Neural progenitor cell (in vitro differentiated cells): ENCODE data around the gene ZNF282. TPM values are rescaled to one million over a fixed set of nuclear protein-coding genes. Genes with fewer than 3 reads are reported as not detected.
"Not testable (repeated sequence)": the region's sequence is repeated elsewhere in the genome, so short reads cannot be mapped to it uniquely, and the experiment has no call there.

Experiments used
- DNase-seq: peaks from one replicate; pipeline ENCODE4 v3.0.0-alpha.2; 2016; ENCODE audit warnings: low spot score
- H2AFZ ChIP-seq: fragments of 200-600 bp; sonication (generic); replicated peaks from 2 replicates; pipeline ENCODE4 v1.6.1; 2016; ENCODE audit warnings: antibody characterized with exemption
- H3F3A ChIP-seq: fragments of 200-600 bp; sonication (generic); 2 replicates; pipeline ENCODE4 v1.6.1; 2016; ENCODE audit warnings: antibody characterized with exemption, low read depth
- H3K27ac ChIP-seq: fragments of 200-600 bp; sonication (generic); 2 replicates; pipeline ENCODE4 v1.5.1; 2016; ENCODE audit warnings: mild to moderate bottlenecking
- H3K27me3 ChIP-seq: fragments of 200-600 bp; sonication (generic); 2 replicates; pipeline ENCODE4 v1.6.1; 2016; ENCODE audit warnings: mild to moderate bottlenecking, moderate library complexity
- H3K36me3 ChIP-seq: fragments of 200-600 bp; sonication (generic); 2 replicates; pipeline ENCODE4 v1.5.1; 2016
- H3K4me1 ChIP-seq: fragments of 200-600 bp; sonication (generic); 2 replicates; pipeline ENCODE4 v1.6.1; 2016; ENCODE audit warnings: mixed run types
- H3K4me2 ChIP-seq: fragments of 200-600 bp; sonication (generic); 2 replicates; pipeline ENCODE4 v1.6.1; 2016
- H3K4me3 ChIP-seq: fragments of 200-600 bp; sonication (generic); 2 replicates; pipeline ENCODE4 v1.5.1; 2016
- H3K79me2 ChIP-seq: fragments of 200-600 bp; sonication (generic); 2 replicates; pipeline ENCODE4 v1.6.1; 2016; ENCODE audit warnings: low read depth
- H3K9ac ChIP-seq: fragments of 200-600 bp; sonication (generic); 2 replicates; pipeline ENCODE4 v1.6.1; 2016
- H3K9me3 ChIP-seq: fragments of 200-600 bp; sonication (generic); 2 replicates; pipeline ENCODE4 v1.5.1; 2016; ENCODE audit warnings: low read depth
- H4K20me1 ChIP-seq: fragments of 200-600 bp; sonication (generic); 2 replicates; pipeline ENCODE4 v1.6.1; 2016; ENCODE audit warnings: low read depth
- H3K27ac Mint-ChIP-seq: 3 replicates; pipeline ENCODE4 v1.8.0; 2021; ENCODE audit warnings: mixed read lengths
- H3K27me3 Mint-ChIP-seq: 2 replicates; pipeline ENCODE4 v1.8.0; 2022; ENCODE audit warnings: low read depth, mild to moderate bottlenecking, inconsistent platforms, moderate library complexity, mixed read lengths; ENCODE audit not compliant: insufficient read depth
- H3K36me3 Mint-ChIP-seq: 3 replicates; pipeline ENCODE4 v1.8.0; 2021; ENCODE audit warnings: mixed read lengths
- H3K4me1 Mint-ChIP-seq: 3 replicates; pipeline ENCODE4 v1.8.0; 2021; ENCODE audit warnings: mixed read lengths
- H3K4me3 Mint-ChIP-seq: 3 replicates; pipeline ENCODE4 v1.8.0; 2021; ENCODE audit warnings: mild to moderate bottlenecking, moderate library complexity, mixed read lengths
- H3K9me3 Mint-ChIP-seq: 3 replicates; pipeline ENCODE4 v1.8.0; 2020; ENCODE audit warnings: mixed read lengths
- EZH2 ChIP-seq: fragments of 200-600 bp; sonication (generic); IDR thresholded peaks from 2 replicates; pipeline ENCODE4 v1.6.1; 2017; ENCODE audit warnings: antibody characterized with exemption, mild to moderate bottlenecking, moderate library complexity
- EZH2phosphoT487 ChIP-seq: fragments of 200-600 bp; sonication (generic); IDR thresholded peaks from 2 replicates; pipeline ENCODE4 v1.6.1; 2017; ENCODE audit warnings: antibody characterized with exemption
- total RNA-seq: library from RNA; depleted of rRNA; stranded (reverse); fragments of >200 nt; gene quantifications from 2 replicates; pipeline ENCODE4 v1.2.3, GENCODE V29; 2015; ENCODE audit warnings: low replicate concordance
- TF ChIP-seq, protein P1 (sequence below): fragments of 200-600 bp; sonication (generic); IDR thresholded peaks from 2 replicates; pipeline ENCODE4 v1.5.1; 2017; ENCODE audit warnings: antibody characterized with exemption, mild to moderate bottlenecking

The ZNF282 gene
- total RNA-seq, 1 donor from 2014 or later = 15.9 TPM

DNA sequence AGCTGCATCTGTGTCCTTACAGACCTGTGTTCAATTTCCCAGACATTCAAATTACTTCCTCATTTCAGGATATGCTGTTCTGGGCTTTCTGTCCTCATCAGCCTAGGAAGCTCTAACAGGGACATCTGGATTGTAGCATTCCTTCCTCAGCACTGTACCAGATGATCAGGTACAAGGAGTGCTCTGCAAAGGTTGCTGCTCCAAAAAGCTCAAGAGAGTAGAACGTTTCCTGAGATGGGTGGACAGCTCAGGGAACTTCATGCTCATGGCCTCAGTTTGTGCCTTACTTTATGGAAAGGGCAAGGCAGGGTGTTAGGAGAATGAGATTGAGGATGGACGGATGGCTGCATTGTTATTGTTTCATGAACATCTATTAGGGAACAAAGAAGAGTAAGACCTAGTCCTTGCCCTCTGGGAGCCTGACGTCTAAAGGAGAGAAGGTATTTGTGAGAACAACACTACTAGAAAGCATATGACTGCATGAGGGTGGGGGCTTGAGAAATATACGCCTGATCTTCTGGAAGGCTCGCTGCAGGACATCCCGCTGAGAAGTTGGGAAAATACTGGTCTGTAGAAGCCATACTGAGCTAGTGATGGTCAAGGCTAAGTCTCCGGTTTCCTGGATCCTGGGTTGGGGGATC is 33.6 kb downstream of the ZNF282 start:
- no peak for DNase-seq
- Histone ChIP-seq H3F3A (no peaks in the 10 kb centered on the region), H3K27ac (no peak overlapping the region), H4K20me1 (no peaks in the 10 kb centered on the region), H3K4me2 (no peak overlapping the region), H3K9ac (no peak overlapping the region), H3K36me3 (no peaks in the 10 kb centered on the region), H3K4me3 (no peak overlapping the region), H3K79me2 (no peaks in the 10 kb centered on the region), H3K4me1 (peaks cover 4% of the 10 kb centered on the region), H3K27me3 (no peaks in the 10 kb centered on the region), H2AFZ (no peak overlapping the region), H3K9me3 (no peaks in the 10 kb centered on the region)
- H3K9me3 Mint-ChIP-seq = no peaks in the 10 kb centered on the region
- H3K27ac Mint-ChIP-seq = no peak overlapping the region
- peaks cover 12% of the 10 kb centered on the region for H3K4me1 Mint-ChIP-seq
- no peak overlapping the region for H3K4me3 Mint-ChIP-seq
- TF ChIP-seq EZH2 = no peak
- TF ChIP-seq, protein P1, sequence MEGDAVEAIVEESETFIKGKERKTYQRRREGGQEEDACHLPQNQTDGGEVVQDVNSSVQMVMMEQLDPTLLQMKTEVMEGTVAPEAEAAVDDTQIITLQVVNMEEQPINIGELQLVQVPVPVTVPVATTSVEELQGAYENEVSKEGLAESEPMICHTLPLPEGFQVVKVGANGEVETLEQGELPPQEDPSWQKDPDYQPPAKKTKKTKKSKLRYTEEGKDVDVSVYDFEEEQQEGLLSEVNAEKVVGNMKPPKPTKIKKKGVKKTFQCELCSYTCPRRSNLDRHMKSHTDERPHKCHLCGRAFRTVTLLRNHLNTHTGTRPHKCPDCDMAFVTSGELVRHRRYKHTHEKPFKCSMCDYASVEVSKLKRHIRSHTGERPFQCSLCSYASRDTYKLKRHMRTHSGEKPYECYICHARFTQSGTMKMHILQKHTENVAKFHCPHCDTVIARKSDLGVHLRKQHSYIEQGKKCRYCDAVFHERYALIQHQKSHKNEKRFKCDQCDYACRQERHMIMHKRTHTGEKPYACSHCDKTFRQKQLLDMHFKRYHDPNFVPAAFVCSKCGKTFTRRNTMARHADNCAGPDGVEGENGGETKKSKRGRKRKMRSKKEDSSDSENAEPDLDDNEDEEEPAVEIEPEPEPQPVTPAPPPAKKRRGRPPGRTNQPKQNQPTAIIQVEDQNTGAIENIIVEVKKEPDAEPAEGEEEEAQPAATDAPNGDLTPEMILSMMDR = no peak
- TF ChIP-seq EZH2phosphoT487 = no peak
- H3K36me3 Mint-ChIP-seq = peaks cover 3% of the 10 kb centered on the region
- peaks cover 11% of the 10 kb centered on the region for H3K27me3 Mint-ChIP-seq

DNA sequence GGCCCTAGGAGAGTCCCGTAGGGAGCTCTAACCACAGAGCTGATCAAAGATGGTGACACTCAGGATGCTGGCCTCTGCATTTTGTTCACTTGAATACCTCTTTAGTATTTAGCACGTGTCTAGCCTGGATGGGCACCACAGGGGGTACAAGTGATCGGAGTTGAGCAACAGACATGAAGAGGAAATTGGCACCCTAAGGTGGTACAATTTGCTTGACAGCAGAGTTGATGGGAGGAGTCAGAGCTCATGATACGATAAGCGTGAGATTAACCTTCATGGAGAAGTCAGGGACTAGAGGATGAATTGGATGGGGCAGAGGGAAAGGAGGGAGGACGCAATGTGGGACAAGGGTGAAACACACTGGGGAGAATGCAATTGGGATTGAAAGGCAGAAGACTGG is 34.2 kb downstream of the ZNF282 start:
- no peaks in the 10 kb centered on the region for H4K20me1 ChIP-seq
- no peak overlapping the region for H3K4me2 ChIP-seq
- H3K27ac ChIP-seq = no peak overlapping the region
- H3K79me2 ChIP-seq = no peaks in the 10 kb centered on the region
- Mint-ChIP-seq H3K9me3 (no peaks in the 10 kb centered on the region), H3K27ac (no peak overlapping the region), H3K4me1 (peaks cover 12% of the 10 kb centered on the region), H3K36me3 (peaks cover 3% of the 10 kb centered on the region), H3K4me3 (no peak overlapping the region), H3K27me3 (peaks cover 10% of the 10 kb centered on the region)
- no peak overlapping the region for H2AFZ ChIP-seq
- no peaks in the 10 kb centered on the region for H3K27me3 ChIP-seq
- no peak overlapping the region for H3K9ac ChIP-seq
- H3K36me3 ChIP-seq = no peaks in the 10 kb centered on the region
- DNase-seq = peak; percentile 23
- H3K4me3 ChIP-seq = no peak overlapping the region
- H3K4me1 ChIP-seq = peaks cover 4% of the 10 kb centered on the region
- no peaks in the 10 kb centered on the region for H3K9me3 ChIP-seq
- TF ChIP-seq EZH2phosphoT487 (no peak), EZH2 (no peak)
- TF ChIP-seq, protein P1 = no peak
- H3F3A ChIP-seq = no peaks in the 10 kb centered on the region

DNA sequence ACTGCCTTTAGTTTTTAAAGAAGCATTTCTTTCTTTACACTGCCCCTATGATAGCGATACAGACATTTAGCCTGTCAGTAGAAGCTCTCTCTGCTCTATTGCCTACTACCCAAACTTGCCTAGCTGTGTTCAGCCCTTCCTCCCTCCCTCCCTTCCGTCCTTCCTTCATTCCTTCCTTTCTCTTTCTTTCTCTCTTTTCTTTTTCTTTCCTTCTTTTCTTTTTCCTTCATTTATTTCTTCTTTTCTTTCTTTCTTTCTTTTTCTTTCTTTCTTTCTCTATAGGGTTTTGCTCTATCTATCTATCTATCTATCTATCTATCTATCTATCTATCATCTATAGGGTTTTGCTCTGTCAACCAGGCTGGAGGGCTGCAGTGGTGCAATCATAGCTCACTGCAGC is 37.0 kb downstream of the ZNF282 start:
- Histone ChIP-seq H3K27ac (no peak overlapping the region), H3K27me3 (peaks cover 11% of the 10 kb centered on the region), H3K4me1 (peaks cover 4% of the 10 kb centered on the region), H3K4me2 (no peak overlapping the region), H3K9ac (no peak overlapping the region), H3K36me3 (no peaks in the 10 kb centered on the region), H4K20me1 (no peaks in the 10 kb centered on the region), H3K9me3 (no peaks in the 10 kb centered on the region), H3F3A (no peaks in the 10 kb centered on the region), H3K4me3 (no peak overlapping the region), H3K79me2 (no peaks in the 10 kb centered on the region), H2AFZ (no peak overlapping the region)
- Mint-ChIP-seq H3K27me3 (peaks cover 10% of the 10 kb centered on the region), H3K4me1 (peaks cover 12% of the 10 kb centered on the region), H3K27ac (no peak overlapping the region), H3K36me3 (no peaks in the 10 kb centered on the region), H3K9me3 (no peaks in the 10 kb centered on the region), H3K4me3 (no peak overlapping the region)
- no peak for DNase-seq
- TF ChIP-seq, protein P1 = no peak
- no peak for TF ChIP-seq EZH2phosphoT487
- TF ChIP-seq EZH2 = no peak

DNA sequence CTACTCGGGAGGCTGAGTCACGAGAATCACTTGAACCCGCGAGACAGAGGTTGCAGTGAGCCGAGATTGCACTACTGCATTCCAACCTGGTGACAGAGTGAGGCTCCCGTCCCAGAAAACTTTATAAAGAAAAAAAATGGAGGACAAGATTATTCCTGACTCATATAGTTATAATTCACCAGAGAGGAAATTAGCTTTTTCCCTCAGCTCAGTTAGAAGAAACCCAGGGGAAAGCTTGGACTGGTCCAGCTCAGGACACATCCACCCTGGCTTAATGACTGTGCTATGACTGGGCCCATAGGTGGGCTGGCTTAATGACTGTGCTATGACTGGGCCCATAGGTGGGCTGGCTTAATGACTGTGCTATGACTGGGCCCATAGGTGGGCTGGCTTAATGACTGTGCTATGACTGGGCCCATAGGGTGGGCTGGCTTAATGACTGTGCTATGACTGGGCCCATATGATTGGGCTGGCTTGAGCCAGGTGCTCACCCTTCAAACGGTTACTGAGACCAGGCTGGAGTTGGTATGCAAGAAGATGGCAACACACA is 38.4 kb downstream of the ZNF282 start:
- not testable (repeated sequence) for DNase-seq, H3K27ac ChIP-seq, H3F3A ChIP-seq, H3K4me2 ChIP-seq, H3K27ac Mint-ChIP-seq, H3K79me2 ChIP-seq, H3K9ac ChIP-seq, H3K9me3 ChIP-seq, H3K4me3 ChIP-seq, H4K20me1 ChIP-seq, H2AFZ ChIP-seq, H3K36me3 Mint-ChIP-seq, H3K9me3 Mint-ChIP-seq, H3K4me3 Mint-ChIP-seq, H3K4me1 ChIP-seq, H3K36me3 ChIP-seq
- Mint-ChIP-seq H3K27me3 (peaks cover 11% of the 10 kb centered on the region), H3K4me1 (peaks cover 12% of the 10 kb centered on the region)
- peaks cover 25% of the 10 kb centered on the region for H3K27me3 ChIP-seq
